SK-N-SH (cell line): ENCODE results near the gene GSTCD. TPM values are rescaled to one million over a fixed set of nuclear protein-coding genes. Genes with fewer than 3 reads are reported as not detected.

Source experiments
- CTCF ChIA-PET: fragments of 300-600, 350-600 bp; formaldehyde crosslinking; extraction: SDS; loops from one replicate; lab custom pipeline; 2021; lab: Yijun Ruan, JAX
- POLR2A ChIA-PET: fragments of 350-600 bp; sonication (Branson Sonifier 250); formaldehyde crosslinking; extraction: SDS; loops from one replicate; lab custom pipeline; 2020; ENCODE audit warnings: antibody characterized with exemption, inconsistent platforms; lab: Yijun Ruan, JAX
- DNase-seq: peaks from one replicate; pipeline ENCODE4 v3.0.0; 2012
- H2AFZ ChIP-seq: fragments of 200-600 bp; sonication (generic); 2 replicates; pipeline ENCODE4 v1.8.1; 2016; ENCODE audit warnings: antibody characterized with exemption, mild to moderate bottlenecking, low read depth
- H3F3A ChIP-seq: fragments of 200-600 bp; sonication (generic); replicated peaks from 2 replicates; pipeline ENCODE3; 2016; ENCODE audit warnings: antibody characterized with exemption, mild to moderate bottlenecking; ENCODE audit not compliant: insufficient read depth
- H3K27ac ChIP-seq, 2 experiments: fragments of 200-500 bp in 1 of 2; fragments of 200-600 bp in 1 of 2; sonication (Bioruptor generic) in 1 of 2; sonication (generic), shearing (Covaris generic) in 1 of 2; 2 replicates each; pipeline versions ENCODE4 v1.5.1 to v1.6.1; 2014 to 2016; ENCODE audit warnings: low read depth in 2 of 2, inconsistent platforms in 1 of 2, low read length in 1 of 2, mild to moderate bottlenecking in 1 of 2, mixed read lengths in 1 of 2
- H3K27me3 ChIP-seq: fragments of 200-600 bp; sonication (generic), shearing (Covaris generic); 2 replicates; pipeline ENCODE4 v1.6.1; 2016; ENCODE audit warnings: mixed run types; ENCODE audit not compliant: insufficient read depth
- H3K36me3 ChIP-seq, 2 experiments: fragments of 200-500 bp in 1 of 2; fragments of 200-600 bp in 1 of 2; sonication (Bioruptor generic) in 1 of 2; sonication (generic) in 1 of 2; replicated peaks in 1 of 2; 2 replicates each; pipeline versions ENCODE3 to v1.5.1; 2014 to 2016; ENCODE audit warnings: low read length in 1 of 2, mild to moderate bottlenecking in 1 of 2; ENCODE audit not compliant: insufficient read depth in 2 of 2, control insufficient read depth in 1 of 2
- H3K4me1 ChIP-seq, 2 experiments: fragments of 200-500 bp in 1 of 2; fragments of 200-600 bp in 1 of 2; sonication (Bioruptor generic) in 1 of 2; sonication (generic), shearing (Covaris generic) in 1 of 2; 2 replicates each; pipeline versions ENCODE4 v1.5.1 to v1.6.1; 2014 to 2016; ENCODE audit warnings: low read depth in 1 of 2, low read length in 1 of 2, mixed run types in 1 of 2; ENCODE audit not compliant: insufficient read depth in 2 of 2, control insufficient read depth in 1 of 2
- H3K4me2 ChIP-seq: fragments of 200-600 bp; sonication (generic), shearing (Covaris generic); 2 replicates; pipeline ENCODE4 v1.6.1; 2017; ENCODE audit warnings: mixed run types
- H3K4me3 ChIP-seq, 2 experiments: fragments of 200-500 bp in 1 of 2; fragments of 200-600 bp in 1 of 2; sonication (Bioruptor generic) in 1 of 2; sonication (generic), shearing (Covaris generic) in 1 of 2; 2 replicates each; pipeline versions ENCODE4 v1.5.1 to v1.8.1; 2014 to 2016; ENCODE audit warnings: low read depth in 2 of 2, inconsistent platforms in 1 of 2, low read length in 1 of 2, mild to moderate bottlenecking in 1 of 2, mixed read lengths in 1 of 2, moderate library complexity in 1 of 2
- H3K79me2 ChIP-seq: fragments of 200-600 bp; sonication (generic); 2 replicates; pipeline ENCODE4 v1.8.1; 2017; ENCODE audit warnings: mild to moderate bottlenecking; ENCODE audit not compliant: insufficient read depth
- H3K9ac ChIP-seq: fragments of 200-600 bp; sonication (generic); 2 replicates; pipeline ENCODE4 v1.6.1; 2017; ENCODE audit warnings: mixed run types
- H3K9me2 ChIP-seq: fragments of 200-600 bp; sonication (generic); 2 replicates; pipeline ENCODE4 v1.6.1; 2017; ENCODE audit warnings: mixed run types
- H3K9me3 ChIP-seq: fragments of 200-600 bp; sonication (generic); 2 replicates; pipeline ENCODE4 v1.6.1; 2017; ENCODE audit warnings: mixed run types, mild to moderate bottlenecking, moderate library complexity
- H4K20me1 ChIP-seq: fragments of 200-600 bp; sonication (generic); 2 replicates; pipeline ENCODE4 v1.6.1; 2017; ENCODE audit warnings: mild to moderate bottlenecking, mixed run types; ENCODE audit not compliant: insufficient read depth
- EZH2phosphoT487 ChIP-seq: fragments of 200-600 bp; sonication (generic); IDR thresholded peaks from 2 replicates; pipeline ENCODE4 v1.6.1; 2017; ENCODE audit warnings: low read depth, mixed run types, mild to moderate bottlenecking, antibody characterized with exemption, moderate library complexity, borderline replicate concordance
- FOSL2 ChIP-seq: IDR thresholded peaks from 2 replicates; pipeline ENCODE4 v1.4.0; 2012; ENCODE audit warnings: low read depth, mild to moderate bottlenecking, moderate library complexity, borderline replicate concordance
- FOXM1 ChIP-seq: IDR thresholded peaks from 2 replicates; pipeline ENCODE4 v1.4.0; 2012; ENCODE audit warnings: low read depth, mild to moderate bottlenecking
- GABPA ChIP-seq: IDR thresholded peaks from 2 replicates; pipeline ENCODE4 v1.4.0; 2012; ENCODE audit warnings: low read depth, mild to moderate bottlenecking
- IRF3 ChIP-seq: fragments of 150-350 bp; IDR thresholded peaks from 2 replicates; pipeline ENCODE4 v1.6.1; 2016; ENCODE audit warnings: mild to moderate bottlenecking, low read depth, low read length
- JUND ChIP-seq: IDR thresholded peaks from 2 replicates; pipeline ENCODE4 v1.4.0; 2012
- MAX ChIP-seq: IDR thresholded peaks from 2 replicates; pipeline ENCODE4 v1.4.0; 2012; ENCODE audit warnings: low read depth
- MEF2A ChIP-seq: IDR thresholded peaks from 2 replicates; pipeline ENCODE4 v1.4.0; 2012; ENCODE audit warnings: low read depth, borderline replicate concordance
- NRF1 ChIP-seq: IDR thresholded peaks from 2 replicates; pipeline ENCODE4 v1.6.1; 2012; ENCODE audit warnings: low read depth, mild to moderate bottlenecking, low read length
- RCOR1 ChIP-seq: fragments of 150-350 bp; IDR thresholded peaks from 2 replicates; pipeline ENCODE4 v1.6.1; 2017; ENCODE audit warnings: antibody characterized with exemption, low read length
- REST ChIP-seq: IDR thresholded peaks from 2 replicates; pipeline ENCODE4 v1.6.1; 2012; ENCODE audit warnings: mild to moderate bottlenecking, low read depth, low read length, moderate library complexity
- RFX5 ChIP-seq: IDR thresholded peaks from 2 replicates; pipeline ENCODE4 v1.6.1; 2012; ENCODE audit warnings: mild to moderate bottlenecking, improper control_type of control experiment, low read length
- RXRA ChIP-seq: IDR thresholded peaks from 2 replicates; pipeline ENCODE4 v1.4.0; 2012; ENCODE audit warnings: low read depth, mild to moderate bottlenecking, borderline replicate concordance
- TAF1 ChIP-seq: IDR thresholded peaks from 2 replicates; pipeline ENCODE4 v1.6.1; 2012; ENCODE audit warnings: low read depth, mild to moderate bottlenecking, low read length, moderate library complexity, borderline replicate concordance
- TEAD4 ChIP-seq: IDR thresholded peaks from 2 replicates; pipeline ENCODE4 v1.4.0; 2012; ENCODE audit warnings: mild to moderate bottlenecking, borderline replicate concordance; ENCODE audit not compliant: insufficient read depth
- USF1 ChIP-seq: IDR thresholded peaks from 2 replicates; pipeline ENCODE4 v1.4.0; 2012; ENCODE audit warnings: low read depth, borderline replicate concordance
- WGBS: methylation state at CpG from one replicate; pipeline ENCODE4 v1.1.6; 2017; ENCODE audit warnings: low lambda C conversion rate; 5-methylcytosine and 5-hydroxymethylcytosine counted together
- polyA plus RNA-seq, 3 experiments: library from polyadenylated mRNA; depleted of rRNA; stranded (reverse); fragments of >200 nt; gene quantifications; 2 replicates each; pipeline ENCODE4 v1.2.3, GENCODE V29; 2012

The GSTCD gene
- polyA plus RNA-seq, 1 of the 3 experiments (the other 2 are of a cell fraction) = 4.8 TPM

GRCh38 chr4:105708181-105709080 is at the start of gene GSTCD, which contains the start of gene INTS12 (continued):
- TF ChIP-seq MEF2A (peak; percentile 44; the same call in 1 of the 2 replicates), MAX (peak; percentile 91; the same call in 1 of the 2 replicates), REST (peak; percentile 82), RFX5 (peak; percentile 82), EZH2phosphoT487 (no peak), FOSL2 (no peak; the same call in 1 of the 2 replicates), NRF1 (no peak), JUND (0 out of 2 replicates have a peak, but pooled peaks have one; percentile 20), RXRA (no peak)

GRCh38 chr4:105659190-105659589 is 49.4 kb upstream of the GSTCD start:
- Histone ChIP-seq H3K36me3 (no peaks in the 10 kb centered on the region), H3K27ac (no peak overlapping the region), H3K79me2 (no peaks in the 10 kb centered on the region), H4K20me1 (no peaks in the 10 kb centered on the region), H3F3A (no peaks in the 10 kb centered on the region), H3K4me2 (no peak overlapping the region), H3K27me3 (no peaks in the 10 kb centered on the region), H3K9ac (no peak overlapping the region), H3K4me1 (no peaks in the 10 kb centered on the region; a peak in 1 of 4 replicates), H3K9me3 (no peaks in the 10 kb centered on the region), H2AFZ (no peak overlapping the region), H3K9me2 (0 out of 2 replicates have a peak, but pooled peaks cover 3% of the 10 kb centered on the region), H3K4me3 (no peak overlapping the region)
- no peak for DNase-seq
- WGBS = 76% methylated on average over 6 of the region's 6 CpGs
- CTCF ChIA-PET = interaction anchor here (1.0 to 1.7 kb wide), 2 partner anchors 56 to 138 kb away, joined by 3 to 4 read pairs; no protein-coding TSS in a partner anchor
- POLR2A ChIA-PET = no interaction called here
- TF ChIP-seq IRF3 = no peak
- no peak for TF ChIP-seq MEF2A
- no peak for TF ChIP-seq EZH2phosphoT487
- no peak for TF ChIP-seq FOSL2
- TF ChIP-seq GABPA = no peak
- no peak for TF ChIP-seq RFX5
- no peak for TF ChIP-seq MAX
- no peak for TF ChIP-seq TAF1
- no peak for TF ChIP-seq USF1
- no peak for TF ChIP-seq RCOR1
- TF ChIP-seq TEAD4 = no peak
- no peak for TF ChIP-seq FOXM1
- TF ChIP-seq RXRA = no peak
